CD8-positive, alpha-beta memory T cell (primary cell): ENCODE measurements around the gene GPC6. TPM values are rescaled to one million over a fixed set of nuclear protein-coding genes. Genes with fewer than 3 reads are reported as not detected.

Source experiments
- CTCF ChIA-PET: fragments of 350-600 bp; sonication (Branson Sonifier 250); formaldehyde crosslinking; loops from one replicate; lab custom pipeline; 2021; ENCODE audit warnings: antibody characterized with exemption; lab: Charles Lee
- POLR2A ChIA-PET: fragments of 350-600 bp; sonication (Branson Sonifier 250); formaldehyde crosslinking; loops from one replicate; lab custom pipeline; 2021; ENCODE audit warnings: antibody characterized with exemption; lab: Charles Lee
- DNase-seq, 5 donors: peaks; one replicate each; pipeline versions ENCODE4 v3.0.0 to v3.0.0-alpha.2; 2020 to 2022; ENCODE audit warnings: mixed read lengths in 1 of 5
- H3K27ac ChIP-seq: one replicate; pipeline ENCODE4 v1.7.0; 2013; ENCODE audit warnings: low read depth, mild to moderate bottlenecking, low read length, moderate library complexity
- H3K27me3 ChIP-seq: 2 replicates; pipeline ENCODE4 v1.7.0; 2013; ENCODE audit warnings: low read length, mild to moderate bottlenecking; ENCODE audit not compliant: insufficient read depth, poor library complexity, severe bottlenecking
- H3K36me3 ChIP-seq: 2 replicates; pipeline ENCODE4 v1.7.0; 2013; ENCODE audit warnings: mild to moderate bottlenecking, low read length, moderate library complexity; ENCODE audit not compliant: insufficient read depth
- H3K4me1 ChIP-seq: 2 replicates; pipeline ENCODE4 v1.7.0; 2013; ENCODE audit warnings: mild to moderate bottlenecking, low read length, moderate library complexity; ENCODE audit not compliant: insufficient read depth
- H3K4me3 ChIP-seq: 2 replicates; pipeline ENCODE4 v1.7.0; 2013; ENCODE audit warnings: mild to moderate bottlenecking, low read length
- H3K9me3 ChIP-seq: 2 replicates; pipeline ENCODE4 v1.7.0; 2013; ENCODE audit warnings: mild to moderate bottlenecking, low read length
- H3K27ac Mint-ChIP-seq, 8 donors: one replicate each; pipeline ENCODE4 v1.8.0; 2020 to 2021; ENCODE audit warnings: mixed read lengths in 8 of 8, mild to moderate bottlenecking in 6 of 8, inconsistent platforms in 3 of 8, moderate library complexity in 3 of 8
- H3K27me3 Mint-ChIP-seq, 2 donors: one replicate each; pipeline ENCODE4 v1.8.0; 2020 to 2021; ENCODE audit warnings: mixed read lengths in 2 of 2, mild to moderate bottlenecking in 1 of 2, moderate library complexity in 1 of 2
- H3K36me3 Mint-ChIP-seq, 3 donors: one replicate each; pipeline ENCODE4 v1.8.0; 2020 to 2021; ENCODE audit warnings: mixed read lengths in 3 of 3, inconsistent platforms in 1 of 3, mild to moderate bottlenecking in 1 of 3
- H3K4me1 Mint-ChIP-seq, 3 donors: one replicate each; pipeline ENCODE4 v1.8.0; 2020 to 2021; ENCODE audit warnings: mixed read lengths in 3 of 3, inconsistent platforms in 1 of 3, mild to moderate bottlenecking in 1 of 3
- H3K4me3 Mint-ChIP-seq, 7 donors: one replicate each; pipeline ENCODE4 v1.8.0; 2020 to 2021; ENCODE audit warnings: mixed read lengths in 7 of 7, mild to moderate bottlenecking in 6 of 7, moderate library complexity in 4 of 7, inconsistent platforms in 2 of 7
- H3K9me3 Mint-ChIP-seq, 5 donors: one replicate each; pipeline ENCODE4 v1.8.0; 2020 to 2022; ENCODE audit warnings: mixed read lengths in 5 of 5, mild to moderate bottlenecking in 3 of 5, moderate library complexity in 2 of 5, inconsistent platforms in 1 of 5
- polyA plus RNA-seq: library from polyadenylated mRNA; unstranded; fragments of 300-500 nt; fragmentation: Illumina TruSeq; gene quantifications from one replicate; pipeline ENCODE4 v1.2.3, GENCODE V29; 2021
- total RNA-seq, 2 experiments: library from RNA; stranded (reverse); gene quantifications; one replicate each; pipeline ENCODE4 v1.2.3, GENCODE V29; 2021

Gene GPC6
- total and polyA plus RNA-seq, 3 experiments from 2014 or later: not detected

GRCh38 chr13:93655154-93655553, 428.5 kb downstream of the GPC6 start:
- CTCF ChIA-PET: no interaction called here
- no peak for DNase-seq

GRCh38 chr13:93660391-93661063, 433.9 kb downstream of the GPC6 start:
- POLR2A ChIA-PET: no interaction called here
- no peaks in the 10 kb centered on the region for H3K36me3 Mint-ChIP-seq
- no peaks in the 10 kb centered on the region for H3K27me3 ChIP-seq
- no peaks in the 10 kb centered on the region for H3K36me3 ChIP-seq
- H3K27ac Mint-ChIP-seq: no peak overlapping the region
- no peak overlapping the region for H3K4me3 ChIP-seq
- no peaks in the 10 kb centered on the region for H3K4me1 Mint-ChIP-seq
- CTCF ChIA-PET: no interaction called here
- H3K9me3 Mint-ChIP-seq: peaks cover 0 to 7% (median 0%) of the 10 kb centered on the region in 5 donors
- peaks cover 0 to 1% of the 10 kb centered on the region in 2 donors for H3K27me3 Mint-ChIP-seq
- no peak overlapping the region for H3K27ac ChIP-seq
- H3K4me3 Mint-ChIP-seq: no peak overlapping the region
- DNase-seq: no peak
- H3K4me1 ChIP-seq: no peaks in the 10 kb centered on the region
- no peaks in the 10 kb centered on the region for H3K9me3 ChIP-seq

More at GRCh38 chr13:93655154-93655553, 428.5 kb downstream of the GPC6 start:
- H3K4me1 ChIP-seq: no peaks in the 10 kb centered on the region
- no peaks in the 10 kb centered on the region for H3K27me3 Mint-ChIP-seq
- no peak overlapping the region for H3K4me3 ChIP-seq
- peaks cover 0 to 7% (median 0%) of the 10 kb centered on the region in 5 donors for H3K9me3 Mint-ChIP-seq
- POLR2A ChIA-PET: no interaction called here
- no peak overlapping the region for H3K4me3 Mint-ChIP-seq
- H3K36me3 Mint-ChIP-seq: no peaks in the 10 kb centered on the region
- no peaks in the 10 kb centered on the region for H3K9me3 ChIP-seq
- H3K4me1 Mint-ChIP-seq: no peaks in the 10 kb centered on the region
- H3K27ac ChIP-seq: no peak overlapping the region
- H3K27ac Mint-ChIP-seq: no peak overlapping the region
- no peaks in the 10 kb centered on the region for H3K27me3 ChIP-seq
- H3K36me3 ChIP-seq: no peaks in the 10 kb centered on the region

GRCh38 chr13:93670866-93671265, 444.3 kb downstream of the GPC6 start:
- Mint-ChIP-seq H3K27me3 (no peaks in the 10 kb centered on the region), H3K4me3 (no peak overlapping the region), H3K4me1 (no peaks in the 10 kb centered on the region), H3K9me3 (no peaks in the 10 kb centered on the region), H3K36me3 (no peaks in the 10 kb centered on the region), H3K27ac (no peak overlapping the region)
- H3K27me3 ChIP-seq: no peaks in the 10 kb centered on the region
- no peak for DNase-seq
- no peak overlapping the region for H3K4me3 ChIP-seq
- H3K4me1 ChIP-seq: no peaks in the 10 kb centered on the region
- no peaks in the 10 kb centered on the region for H3K9me3 ChIP-seq
- no peaks in the 10 kb centered on the region for H3K36me3 ChIP-seq
- ChIA-PET POLR2A (no interaction called here), CTCF (no interaction called here)
- no peak overlapping the region for H3K27ac ChIP-seq

GRCh38 chr13:93672996-93673395, 446.4 kb downstream of the GPC6 start:
- POLR2A ChIA-PET: no interaction called here
- Histone ChIP-seq H3K4me3 (no peak overlapping the region), H3K9me3 (no peaks in the 10 kb centered on the region), H3K27ac (no peak overlapping the region), H3K4me1 (no peaks in the 10 kb centered on the region), H3K36me3 (no peaks in the 10 kb centered on the region), H3K27me3 (no peaks in the 10 kb centered on the region)
- Mint-ChIP-seq H3K27me3 (no peaks in the 10 kb centered on the region), H3K36me3 (no peaks in the 10 kb centered on the region), H3K4me3 (no peak overlapping the region), H3K9me3 (no peaks in the 10 kb centered on the region), H3K4me1 (no peaks in the 10 kb centered on the region), H3K27ac (no peak overlapping the region)
- CTCF ChIA-PET: no interaction called here
- no peak for DNase-seq

- ChIA-PET POLR2A (no interaction called here), CTCF (no interaction called here)
- no peaks in the 10 kb centered on the region for H3K4me1 Mint-ChIP-seq
- H3K9me3 Mint-ChIP-seq: no peaks in the 10 kb centered on the region
- Histone ChIP-seq H3K27ac (no peak overlapping the region), H3K27me3 (no peaks in the 10 kb centered on the region), H3K36me3 (no peaks in the 10 kb centered on the region), H3K4me1 (no peaks in the 10 kb centered on the region), H3K9me3 (no peaks in the 10 kb centered on the region), H3K4me3 (no peak overlapping the region)
- DNase-seq: no peak
- no peaks in the 10 kb centered on the region for H3K27me3 Mint-ChIP-seq
- no peak overlapping the region for H3K4me3 Mint-ChIP-seq
- no peak overlapping the region for H3K27ac Mint-ChIP-seq
- no peaks in the 10 kb centered on the region for H3K36me3 Mint-ChIP-seq
Measured at GRCh38 chr13:93673885-93674284, 447.3 kb downstream of the GPC6 start.

- H3K36me3 ChIP-seq: no peaks in the 10 kb centered on the region
- ChIA-PET CTCF (no interaction called here), POLR2A (no interaction called here)
- H3K36me3 Mint-ChIP-seq: no peaks in the 10 kb centered on the region
- H3K4me3 ChIP-seq: no peak overlapping the region
- H3K9me3 ChIP-seq: no peaks in the 10 kb centered on the region
- no peak overlapping the region for H3K27ac ChIP-seq
- H3K4me3 Mint-ChIP-seq: no peak overlapping the region
- no peaks in the 10 kb centered on the region for H3K27me3 ChIP-seq
- no peaks in the 10 kb centered on the region for H3K4me1 Mint-ChIP-seq
- DNase-seq: no peak
- no peaks in the 10 kb centered on the region for H3K27me3 Mint-ChIP-seq
- H3K4me1 ChIP-seq: no peaks in the 10 kb centered on the region
- no peak overlapping the region for H3K27ac Mint-ChIP-seq
- no peaks in the 10 kb centered on the region for H3K9me3 Mint-ChIP-seq
Measured at GRCh38 chr13:93674337-93674755, 447.7 kb downstream of the GPC6 start.

- Histone ChIP-seq H3K9me3 (no peaks in the 10 kb centered on the region), H3K4me1 (no peaks in the 10 kb centered on the region), H3K27me3 (no peaks in the 10 kb centered on the region), H3K36me3 (no peaks in the 10 kb centered on the region), H3K4me3 (no peak overlapping the region), H3K27ac (no peak overlapping the region)
- no peak for DNase-seq
- no peak overlapping the region for H3K27ac Mint-ChIP-seq
- CTCF ChIA-PET: no interaction called here
- POLR2A ChIA-PET: no interaction called here
- no peak overlapping the region for H3K4me3 Mint-ChIP-seq
- no peaks in the 10 kb centered on the region for H3K4me1 Mint-ChIP-seq
- H3K36me3 Mint-ChIP-seq: no peaks in the 10 kb centered on the region
- no peaks in the 10 kb centered on the region for H3K9me3 Mint-ChIP-seq
- no peaks in the 10 kb centered on the region for H3K27me3 Mint-ChIP-seq
Measured at GRCh38 chr13:93680329-93680728, 453.7 kb downstream of the GPC6 start.

- Mint-ChIP-seq H3K9me3 (peaks cover 0 to 9% (median 0%) of the 10 kb centered on the region in 5 donors), H3K4me1 (no peaks in the 10 kb centered on the region), H3K27ac (no peak overlapping the region), H3K4me3 (no peak overlapping the region), H3K36me3 (no peaks in the 10 kb centered on the region), H3K27me3 (peaks cover 0 to 1% of the 10 kb centered on the region in 2 donors)
- H3K4me1 ChIP-seq: no peaks in the 10 kb centered on the region
- H3K36me3 ChIP-seq: no peaks in the 10 kb centered on the region
- no peaks in the 10 kb centered on the region for H3K27me3 ChIP-seq
- POLR2A ChIA-PET: no interaction called here
- no peak overlapping the region for H3K27ac ChIP-seq
- no peaks in the 10 kb centered on the region for H3K9me3 ChIP-seq
- CTCF ChIA-PET: no interaction called here
- H3K4me3 ChIP-seq: no peak overlapping the region
- DNase-seq: no peak
Measured at GRCh38 chr13:93685900-93686299, 459.3 kb downstream of the GPC6 start.
